ENCODE measurements around the gene XPR1. TPM values are rescaled to one million over a fixed set of nuclear protein-coding genes. Genes with fewer than 3 reads are reported as not detected.
A peak's percentile ranks its signal among the peaks of the same experiment; 100 is the strongest.

The XPR1 gene
- total RNA-seq (2021; ENCODE audit: unreplicated experiment) (19.9 TPM), Bru-seq, nascent RNA (percentile 73 among the genes with signal in this experiment), BruChase-seq, experiment 1, labeled RNA remaining after a 6-hour chase (percentile 63 among the genes with signal in this experiment), BruChase-seq, experiment 2, labeled RNA remaining after a 2-hour chase (percentile 59 among the genes with signal in this experiment)
- polyA plus RNA-seq (2012) = 6.9 and 9.3 TPM in 2 replicates
- long read RNA-seq, partial matches to known transcripts = 2 of 4 reads
- long read RNA-seq, other reads (novel, unspliced or antisense) = 2 of 4 reads

- peak within 1 kb of the TSS; percentile 76 for H3K9ac ChIP-seq (ENCODE audit: low read length)
- POLR2A ChIA-PET = interaction anchor here (1.1 to 1.3 kb wide), 2 partner anchors 11 to 13 kb away, joined by 3 read pairs; no protein-coding TSS in a partner anchor
- BruUV-seq (replicated peaks) = no TSS peak
Measured at GRCh38 chr1:180631766-180632325, at the start of gene XPR1. Gene XPR1 (plus strand): TSS chr1:180632022. CDS start chr1:180632202, 180 bp downstream.

More at GRCh38 chr1:180631766-180632325, at the start of gene XPR1:
- H3K9me3 ChIP-seq (ENCODE audit: control insufficient read depth in 1 of 2, insufficient read depth in 1 of 2, low read depth in 1 of 2, low read length in 2 of 2) = no peaks in the 10 kb centered on the region
- H3K36me3 ChIP-seq (ENCODE audit: control insufficient read depth in 1 of 2, insufficient read depth in 2 of 2, low read length in 2 of 2) = no peaks in the 10 kb centered on the region
- peaks cover 38% of the 10 kb centered on the region for H3K79me2 ChIP-seq (ENCODE audit: insufficient read depth, low read length)
- peaks cover 10 to 17% of the 10 kb centered on the region in 2 experiments; a peak in 3 of 4 replicates for H3K4me1 ChIP-seq (ENCODE audit: control insufficient read depth in 1 of 2, insufficient read depth in 2 of 2, low read length in 2 of 2)
- H3K27me3 ChIP-seq (ENCODE audit: insufficient read depth, low read length) = no peaks in the 10 kb centered on the region
- H3K4me3 ChIP-seq (replicated peaks in 1 of 2; ENCODE audit: low read depth in 1 of 2, low read length in 2 of 2) = peak within 1 kb of the TSS; percentile 67 to 74
- no peaks in the 10 kb centered on the region for H3K9me2 ChIP-seq (ENCODE audit: insufficient read depth)
- H4K20me1 ChIP-seq (ENCODE audit: insufficient read depth) = no peaks in the 10 kb centered on the region
- intact Hi-C loops (cut with micrococcal nuclease) = loop anchor here (5.0 to 10.0 kb wide), 3 partner anchors 100 to 533 kb away; no protein-coding TSS in a partner anchor
- ChIA-PET RAD21 (ENCODE audit: low non-redundant PET in 1 of 2, low total read pairs in 2 of 2, uncharacterized antibody in 2 of 2, unreplicated experiment in 2 of 2) (no interaction called here), CTCF (no interaction called here)
- H3K4me2 ChIP-seq (ENCODE audit: low read length) = peak within 1 kb of the TSS; percentile 81
- peak within 1 kb of the TSS; percentile 68 for H3K27ac ChIP-seq (ENCODE audit: low read depth, low read length)
- H2AFZ ChIP-seq (ENCODE audit: low read depth, low read length, poor library complexity, severe bottlenecking) = peak within 1 kb of the TSS; percentile 83
- TF ChIP-seq, protein P1, sequence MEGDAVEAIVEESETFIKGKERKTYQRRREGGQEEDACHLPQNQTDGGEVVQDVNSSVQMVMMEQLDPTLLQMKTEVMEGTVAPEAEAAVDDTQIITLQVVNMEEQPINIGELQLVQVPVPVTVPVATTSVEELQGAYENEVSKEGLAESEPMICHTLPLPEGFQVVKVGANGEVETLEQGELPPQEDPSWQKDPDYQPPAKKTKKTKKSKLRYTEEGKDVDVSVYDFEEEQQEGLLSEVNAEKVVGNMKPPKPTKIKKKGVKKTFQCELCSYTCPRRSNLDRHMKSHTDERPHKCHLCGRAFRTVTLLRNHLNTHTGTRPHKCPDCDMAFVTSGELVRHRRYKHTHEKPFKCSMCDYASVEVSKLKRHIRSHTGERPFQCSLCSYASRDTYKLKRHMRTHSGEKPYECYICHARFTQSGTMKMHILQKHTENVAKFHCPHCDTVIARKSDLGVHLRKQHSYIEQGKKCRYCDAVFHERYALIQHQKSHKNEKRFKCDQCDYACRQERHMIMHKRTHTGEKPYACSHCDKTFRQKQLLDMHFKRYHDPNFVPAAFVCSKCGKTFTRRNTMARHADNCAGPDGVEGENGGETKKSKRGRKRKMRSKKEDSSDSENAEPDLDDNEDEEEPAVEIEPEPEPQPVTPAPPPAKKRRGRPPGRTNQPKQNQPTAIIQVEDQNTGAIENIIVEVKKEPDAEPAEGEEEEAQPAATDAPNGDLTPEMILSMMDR (IDR thresholded peaks at IDR 0.05 in 2 of 3, conservative IDR thresholded peaks at IDR 0.05 in 1 of 3; ENCODE audit: borderline replicate concordance in 1 of 3, insufficient read depth in 1 of 3, low read depth in 2 of 3, low read length in 2 of 3) = peak in 2 of 3 experiments; percentile 10 to 21; a peak in 3 of 6 replicates
- peak; percentile 77 for TF ChIP-seq POLR2AphosphoS5 (IDR thresholded peaks at IDR 0.05; ENCODE audit: low read depth, low read length)
- peak; percentile 66 for TF ChIP-seq POLR2A (IDR thresholded peaks at IDR 0.05; ENCODE audit: borderline replicate concordance, extremely low read depth, insufficient read depth, insufficient read length)
- TF ChIP-seq EGR1 (IDR thresholded peaks at IDR 0.05; ENCODE audit: low read depth) = 0 out of 2 replicates have a peak, but pooled peaks have one; percentile 37
- TF ChIP-seq ATF3 (IDR thresholded peaks at IDR 0.05) = no peak
- TF ChIP-seq SP1 (IDR thresholded peaks at IDR 0.05; ENCODE audit: low read depth) = peak; percentile 55; the same call in 1 of the 2 replicates
- peak; percentile 13 for TF ChIP-seq TCF7L2 (IDR thresholded peaks at IDR 0.05; ENCODE audit: borderline replicate concordance, extremely low read depth, insufficient read depth, insufficient read length)
- peak; percentile 89 for TF ChIP-seq YY1 (IDR thresholded peaks at IDR 0.05; ENCODE audit: extremely low read depth, insufficient replicate concordance, low read depth, low read length)
- TF ChIP-seq ELF1 (IDR thresholded peaks at IDR 0.05; ENCODE audit: borderline replicate concordance, low read depth) = no peak
- ATAC-seq (peak; percentile 98), DNase-seq (ENCODE audit: low read depth, low spot score) (peak; percentile 97)

Measured in HCT116 (cell line).